SH-SY5Y (cell line): ENCODE results near the gene AP3B2.

ENCODE experiments used
- GATA2 ChIP-seq: IDR thresholded peaks from 2 replicates; pipeline ENCODE4 v1.6.1; 2011; ENCODE audit warnings: mild to moderate bottlenecking, low read depth, low read length
- GATA3 ChIP-seq: IDR thresholded peaks from 2 replicates; pipeline ENCODE4 v1.6.1; 2011; ENCODE audit warnings: low read depth, mild to moderate bottlenecking, low read length, moderate library complexity

DNA sequence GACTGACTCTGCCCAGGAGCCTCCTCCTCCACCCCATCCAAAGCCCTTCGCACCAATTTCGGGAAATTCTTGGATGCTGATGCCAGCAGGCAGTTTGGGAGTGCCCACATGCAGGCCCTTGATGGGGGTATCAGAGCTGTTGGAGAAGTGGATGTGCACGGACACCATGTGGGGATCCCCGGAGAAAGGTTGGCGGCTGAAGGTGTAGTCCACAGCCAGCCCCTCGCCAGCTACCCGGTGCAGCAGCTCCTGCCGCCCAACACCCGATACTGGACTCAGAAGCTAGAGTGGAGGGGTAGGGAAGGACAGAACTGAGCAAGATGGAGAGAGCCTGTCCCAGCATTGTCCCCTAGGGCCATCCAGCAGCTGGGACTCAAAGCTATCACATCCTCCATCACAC is 47.0 kb downstream of the AP3B2 start:
- no peak for TF ChIP-seq GATA2
- TF ChIP-seq GATA3 = no peak
